Chondrocyte (in vitro differentiated cells): Measurements from ENCODE around the gene NUP133. TPM values are rescaled to one million over a fixed set of nuclear protein-coding genes. Genes with fewer than 3 reads are reported as not detected.

ENCODE experiments used
- DNase-seq: peaks from one replicate; pipeline ENCODE4 v3.0.0; 2021; ENCODE audit warnings: mixed read lengths, low spot score
- H3K27ac Mint-ChIP-seq: one replicate; pipeline ENCODE4 v1.8.0; 2021; ENCODE audit warnings: mild to moderate bottlenecking, moderate library complexity, mixed read lengths; ENCODE audit not compliant: unreplicated experiment
- H3K27me3 Mint-ChIP-seq: 2 replicates; pipeline ENCODE4 v1.8.0; 2021; ENCODE audit warnings: low read depth, mixed read lengths
- H3K36me3 Mint-ChIP-seq: 2 replicates; pipeline ENCODE4 v1.8.0; 2021; ENCODE audit warnings: low read depth, mixed read lengths
- H3K4me1 Mint-ChIP-seq: 2 replicates; pipeline ENCODE4 v1.8.0; 2021; ENCODE audit warnings: low read depth, mild to moderate bottlenecking, mixed read lengths
- H3K4me3 Mint-ChIP-seq: one replicate; pipeline ENCODE4 v1.8.0; 2021; ENCODE audit warnings: mild to moderate bottlenecking, moderate library complexity, mixed read lengths; ENCODE audit not compliant: unreplicated experiment
- H3K9me3 Mint-ChIP-seq: 2 replicates; pipeline ENCODE4 v1.8.0; 2021; ENCODE audit warnings: low read depth, mixed read lengths
- CTCF ChIP-seq: fragments of 200-600 bp; sonication (generic); IDR thresholded peaks from 2 replicates; pipeline ENCODE4 v1.5.0; 2021; ENCODE audit warnings: antibody characterized with exemption, mild to moderate bottlenecking, moderate library complexity
- total RNA-seq: library from RNA; stranded (reverse); gene quantifications from 3 replicates; pipeline ENCODE4 v1.2.1, GENCODE V29; 2021

Gene NUP133
- total RNA-seq, 1 donor from 2014 or later: 30.7 TPM

GRCh38 chr1:229431284-229432115 lies 76.6 kb downstream of the NUP133 start:
- H3K4me3 Mint-ChIP-seq: peak overlapping the region; percentile 2
- TF ChIP-seq CTCF: no peak
- H3K4me1 Mint-ChIP-seq: peaks cover 21% of the 10 kb centered on the region
- H3K27ac Mint-ChIP-seq: no peak overlapping the region
- H3K9me3 Mint-ChIP-seq: peaks cover 2% of the 10 kb centered on the region
- H3K36me3 Mint-ChIP-seq: no peaks in the 10 kb centered on the region
- no peak for DNase-seq
- peaks cover 38% of the 10 kb centered on the region for H3K27me3 Mint-ChIP-seq

DNA sequence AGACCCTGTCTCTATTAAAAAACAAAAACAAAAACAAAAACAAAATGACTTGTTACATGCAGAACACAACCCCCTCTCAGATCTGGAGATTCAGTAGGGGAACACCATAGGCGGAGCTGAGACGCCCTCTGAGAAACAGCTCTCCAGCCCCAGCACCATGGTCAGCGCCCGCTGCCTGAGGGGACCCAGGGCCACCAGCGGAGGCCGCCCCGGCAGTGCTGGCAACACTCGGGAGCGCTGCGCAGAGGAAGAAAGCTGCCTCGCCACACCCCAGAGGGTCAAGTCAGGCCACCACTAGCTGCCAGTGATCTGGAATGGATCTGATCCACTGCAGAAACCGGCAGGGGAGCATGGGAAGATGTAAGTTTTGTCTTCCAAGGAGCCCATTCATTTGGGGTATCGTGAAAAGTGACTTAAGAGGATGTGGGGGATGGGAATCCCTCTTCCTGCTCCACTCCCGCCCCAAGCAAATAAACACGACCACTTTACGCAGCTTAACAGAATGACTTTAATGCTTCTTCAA lies 77.3 kb downstream of the NUP133 start:
- no peak overlapping the region for H3K27ac Mint-ChIP-seq
- no peak overlapping the region for H3K4me3 Mint-ChIP-seq
- H3K27me3 Mint-ChIP-seq: peaks cover 42% of the 10 kb centered on the region
- no peaks in the 10 kb centered on the region for H3K36me3 Mint-ChIP-seq
- H3K9me3 Mint-ChIP-seq: peaks cover 2% of the 10 kb centered on the region
- peak; percentile 14 for TF ChIP-seq CTCF
- DNase-seq: no peak
- peaks cover 21% of the 10 kb centered on the region for H3K4me1 Mint-ChIP-seq

- Mint-ChIP-seq H3K9me3 (peaks cover 6% of the 10 kb centered on the region), H3K27me3 (peaks cover 42% of the 10 kb centered on the region), H3K27ac (no peak overlapping the region), H3K4me3 (no peak overlapping the region), H3K4me1 (peaks cover 12% of the 10 kb centered on the region), H3K36me3 (peaks cover 3% of the 10 kb centered on the region)
- no peak for TF ChIP-seq CTCF
- DNase-seq: no peak
Observed at GRCh38 chr1:229428256-229428655, 79.9 kb downstream of the NUP133 start.

DNA sequence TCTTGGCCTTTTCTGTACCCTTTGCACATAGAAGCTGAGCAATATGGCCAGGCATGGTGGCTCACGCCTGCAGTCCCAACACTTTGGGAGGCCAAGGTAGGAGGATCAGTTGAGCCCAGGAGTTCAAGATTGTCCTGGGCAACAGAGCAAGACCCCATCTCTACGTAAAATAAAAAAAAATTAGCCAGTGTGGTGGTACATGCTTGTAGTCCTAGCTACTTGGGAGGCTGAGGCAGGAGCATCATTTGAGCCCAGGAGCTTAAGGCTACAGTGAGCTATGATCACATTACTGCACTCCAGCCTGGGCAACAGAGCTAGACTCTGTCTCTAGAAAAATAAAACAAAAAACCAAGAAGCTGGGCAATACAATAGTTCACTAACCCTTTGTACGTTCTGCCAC lies 80.6 kb downstream of the NUP133 start:
- Mint-ChIP-seq H3K27ac (no peak overlapping the region), H3K9me3 (peaks cover 6% of the 10 kb centered on the region), H3K4me3 (no peak overlapping the region), H3K36me3 (peaks cover 3% of the 10 kb centered on the region), H3K27me3 (peaks cover 40% of the 10 kb centered on the region), H3K4me1 (peaks cover 12% of the 10 kb centered on the region)
- no peak for DNase-seq
- TF ChIP-seq CTCF: no peak

GRCh38 chr1:229425564-229426159 lies 82.5 kb downstream of the NUP133 start:
- no peak for TF ChIP-seq CTCF
- H3K27me3 Mint-ChIP-seq: peaks cover 28% of the 10 kb centered on the region
- H3K36me3 Mint-ChIP-seq: peaks cover 3% of the 10 kb centered on the region
- no peak overlapping the region for H3K27ac Mint-ChIP-seq
- no peak for DNase-seq
- peaks cover 4% of the 10 kb centered on the region for H3K9me3 Mint-ChIP-seq
- H3K4me1 Mint-ChIP-seq: peaks cover 2% of the 10 kb centered on the region
- H3K4me3 Mint-ChIP-seq: no peak overlapping the region
